ENCODE measurements around the gene ASNSD1. TPM values are rescaled to one million over a fixed set of nuclear protein-coding genes. Genes with fewer than 3 reads are reported as not detected.

ASNSD1 gene
- total and polyA plus RNA-seq, 2 experiments from 2014 or later: 38.4 to 49.7 TPM

GRCh38 chr2:189659734-189660133 lies 1.5 kb upstream of the ASNSD1 start (continued):
- TF ChIP-seq ZNF462 (CRISPR knock-in tag; IDR thresholded peaks at IDR 0.05) (no peak), NANOG (IDR thresholded peaks at IDR 0.05; ENCODE audit: borderline replicate concordance) (no peak), STAT1 (IDR thresholded peaks at IDR 0.05; ENCODE audit: unreplicated experiment) (no peak), EZH2 (IDR thresholded peaks at IDR 0.05; ENCODE audit: low read depth, unreplicated experiment) (no peak)

GRCh38 chr2:189660803-189661147 lies 484 bp upstream of the ASNSD1 start:
- Histone ChIP-seq H3K4me2 (no peak overlapping the region), H3K27me3 (ENCODE audit: insufficient read depth) (no peaks in the 10 kb centered on the region), H3K4me3 (no peak overlapping the region), H3K4me1 (ENCODE audit: insufficient read depth) (peaks cover 7% of the 10 kb centered on the region), H3K79me2 (replicated peaks; ENCODE audit: insufficient read depth) (peaks cover 23% of the 10 kb centered on the region), H4K20me1 (replicated peaks; ENCODE audit: insufficient read depth) (no peaks in the 10 kb centered on the region; the same call in 1 of the 2 replicates), H3K36me3 (ENCODE audit: insufficient read depth) (peaks cover 4% of the 10 kb centered on the region; the same call in 1 of the 2 replicates), H3K9me2 (ENCODE audit: insufficient read depth) (no peaks in the 10 kb centered on the region), H2AFZ (no peak overlapping the region), H3K27ac (ENCODE audit: low read depth) (no peak overlapping the region), H3F3A (replicated peaks; ENCODE audit: low read depth) (no peaks in the 10 kb centered on the region)
- Mint-ChIP-seq H3K27ac (no peak overlapping the region), H3K4me3 (no peak overlapping the region), H3K36me3 (ENCODE audit: low read depth) (peaks cover 6% of the 10 kb centered on the region; the same call in 2 of the 3 replicates), H3K4me1 (0 out of 3 replicates have a peak, but pooled peaks cover 2% of the 10 kb centered on the region), H3K9me3 (no peaks in the 10 kb centered on the region), H3K27me3 (ENCODE audit: insufficient read depth, low read depth, poor library complexity) (no peaks in the 10 kb centered on the region)
- DNase-seq (ENCODE audit: low spot score) (no peak), ATAC-seq (no peak)
- TF ChIP-seq CTCF (conservative IDR thresholded peaks at IDR 0.05; ENCODE audit: low read depth in 2 of 2) (no peak), ZNF114 (CRISPR knock-in tag; IDR thresholded peaks at IDR 0.05) (no peak), CREB1 (CRISPR knock-in tag; IDR thresholded peaks at IDR 0.05; ENCODE audit: low read depth) (no peak), EZH2phosphoT487 (IDR thresholded peaks at IDR 0.05; ENCODE audit: unreplicated experiment) (no peak), ZNF462 (CRISPR knock-in tag; IDR thresholded peaks at IDR 0.05) (no peak), ZNF331 (CRISPR knock-in tag; IDR thresholded peaks at IDR 0.05; ENCODE audit: low read depth) (no peak)

All from GM23338 (cell line).